A549 treated with Mapracorat at 1 μM for 4 hours (cell line): ENCODE measurements around the gene MYBPC2. TPM values are rescaled to one million over a fixed set of nuclear protein-coding genes. Genes with fewer than 3 reads are reported as not detected.

Experiments used
- total RNA-seq: library from RNA; stranded (reverse); fragments of 200-300 nt; extraction: Qiagen RNA extraction; gene quantifications from 5 replicates; pipeline ENCODE4 v1.2.3, GENCODE V29; 2022

MYBPC2 gene
- 0.03 TPM in 1 of 5 replicates, not detected in the others for total RNA-seq

GRCh38 chr19:50432221-50433028 is at the start of gene MYBPC2:
Gene MYBPC2, plus strand, starts transcription at chr19:50432892. Its CDS starts 62 bp downstream, at chr19:50432954.

GRCh38 chr19:50383852-50384684 is 48.6 kb upstream of the MYBPC2 start, which contains the start of gene POLD1:
Gene POLD1, plus strand, starts transcription at chr19:50384347. Its CDS starts 14,505 bp downstream, at chr19:50398852.

GRCh38 chr19:50418176-50419021 is 14.3 kb upstream of the MYBPC2 start, which contains the start of gene SPIB:
Gene SPIB, plus strand, starts transcription at chr19:50418938. Its CDS starts 25 bp downstream, at chr19:50418963.

GRCh38 chr19:50476224-50476906 is 43.7 kb downstream of the MYBPC2 start, which contains the start of the genes EMC10 and GARIN5A:
Gene EMC10, plus strand, starts transcription at chr19:50476507. Its CDS starts 38 bp downstream, at chr19:50476545.
Gene GARIN5A, minus strand, starts transcription at chr19:50476848. Its CDS starts 460 bp downstream, at chr19:50476388.

GRCh38 chr19:50511069-50511822 is 78.6 kb downstream of the MYBPC2 start, which contains the start of gene JOSD2:
Gene JOSD2, minus strand, starts transcription at chr19:50511191. Its CDS starts 760 bp downstream, at chr19:50510431.

GRCh38 chr19:50513746-50514345 is 81.2 kb downstream of the MYBPC2 start, which contains the start of gene ASPDH:
Gene ASPDH, minus strand, starts transcription at chr19:50513913. Its CDS starts 90 bp downstream, at chr19:50513823.

Other genes with a start within 250 kb of the MYBPC2 start
- 4.5 to 7.3 TPM (median 6.8 TPM) in 5 replicates for gene MYH14, start 229.3 kb upstream of the MYBPC2 start, total RNA-seq
- gene KCNC3, start 103.5 kb upstream of the MYBPC2 start, total RNA-seq, result 1.1 to 1.6 TPM (median 1.4 TPM) in 5 replicates
- 0.55 to 1.6 TPM (median 1.1 TPM) in 5 replicates for gene NAPSA, start 67.3 kb upstream of the MYBPC2 start, total RNA-seq
- 57.7 to 84.8 TPM (median 79.4 TPM) in 5 replicates for gene NR1H2, start 56.4 kb upstream of the MYBPC2 start, total RNA-seq
- gene POLD1, start 48.5 kb upstream of the MYBPC2 start, total RNA-seq, result 51.4 to 85.1 TPM (median 75.0 TPM) in 5 replicates
- 0.06 to 0.45 TPM (median 0.24 TPM) in 5 replicates for gene SPIB, start 14.0 kb upstream of the MYBPC2 start, total RNA-seq
- 104 to 157 TPM (median 156 TPM) in 5 replicates for gene EMC10, start 43.6 kb downstream of the MYBPC2 start, total RNA-seq
- 1.5 to 2.5 TPM (median 2.1 TPM) in 5 replicates for gene GARIN5A, start 44.0 kb downstream of the MYBPC2 start, total RNA-seq
- 54.0 to 88.6 TPM (median 84.1 TPM) in 5 replicates for gene JOSD2, start 78.3 kb downstream of the MYBPC2 start, total RNA-seq
- gene ASPDH, start 81.0 kb downstream of the MYBPC2 start, total RNA-seq, result not detected in 5 replicates
- gene LRRC4B, start 135.5 kb downstream of the MYBPC2 start, total RNA-seq, result 0.28 to 0.51 TPM (median 0.50 TPM) in 5 replicates
- 0.33 to 1.0 TPM (median 0.50 TPM) in 5 replicates for gene SYT3, start 207.0 kb downstream of the MYBPC2 start, total RNA-seq
- 3.3 to 13.3 TPM (median 11.5 TPM) in 5 replicates for gene C19orf81, start 216.6 kb downstream of the MYBPC2 start, total RNA-seq